NCI-H2107 (cell line): ENCODE results near the gene KBTBD6.
"Not testable (repeated sequence)": the region's sequence is repeated elsewhere in the genome, so short reads cannot be mapped to it uniquely, and the experiment has no call there.

Experiments
- DNase-seq: peaks from one replicate; lab custom pipeline; 2025; lab: John Stamatoyannopoulos, UW

Gene KBTBD6

GRCh38 chr13:41132512-41133152 is at the start of gene KBTBD6:
Gene KBTBD6, minus strand, starts transcription at chr13:41132802. Its CDS starts 291 bp downstream, at chr13:41132511.
- peak; percentile 94 for DNase-seq

GRCh38 chr13:41182231-41182630 is 49.6 kb upstream of the KBTBD6 start:
- DNase-seq, result no peak

GRCh38 chr13:41179593-41180250 is 47.1 kb upstream of the KBTBD6 start:
- DNase-seq, result no peak

- DNase-seq, result no peak
These were observed 45.4 kb upstream of the KBTBD6 start for GRCh38 chr13:41178040-41178439.

GRCh38 chr13:41177616-41178015 is 45.0 kb upstream of the KBTBD6 start:
- DNase-seq, result no peak

- not testable (repeated sequence) for DNase-seq
These were observed 43.0 kb upstream of the KBTBD6 start for GRCh38 chr13:41175576-41175975.

- no peak for DNase-seq
These were observed 29.5 kb upstream of the KBTBD6 start for GRCh38 chr13:41162151-41162550.

GRCh38 chr13:41159174-41159573 is 26.6 kb upstream of the KBTBD6 start:
- DNase-seq, result no peak

GRCh38 chr13:41157048-41157717 is 24.6 kb upstream of the KBTBD6 start:
- no peak for DNase-seq

- no peak for DNase-seq
These were observed 24.0 kb upstream of the KBTBD6 start for GRCh38 chr13:41156620-41157019.

- DNase-seq, result no peak
These were observed 21.4 kb upstream of the KBTBD6 start for GRCh38 chr13:41154042-41154441.

GRCh38 chr13:41152005-41152404 is 19.4 kb upstream of the KBTBD6 start:
- DNase-seq, result no peak

- DNase-seq, result no peak
These were observed 17.5 kb upstream of the KBTBD6 start for GRCh38 chr13:41150058-41150457.

GRCh38 chr13:41148419-41149283 is 16.0 kb upstream of the KBTBD6 start:
- no peak for DNase-seq

GRCh38 chr13:41145136-41145908 is 12.7 kb upstream of the KBTBD6 start:
- DNase-seq, result no peak

GRCh38 chr13:41144576-41144975 is 12.0 kb upstream of the KBTBD6 start:
- DNase-seq, result no peak

GRCh38 chr13:41139296-41139966 is 6.8 kb upstream of the KBTBD6 start:
- DNase-seq, result no peak

GRCh38 chr13:41137951-41138350 is 5.3 kb upstream of the KBTBD6 start:
- DNase-seq, result no peak

- DNase-seq, result no peak
These were observed 4.6 kb upstream of the KBTBD6 start for GRCh38 chr13:41137241-41137640.

- no peak for DNase-seq
These were observed 3.9 kb upstream of the KBTBD6 start for GRCh38 chr13:41136396-41137031.
